Measurements from ENCODE around the gene GPR55.

Gene GPR55

DNA sequence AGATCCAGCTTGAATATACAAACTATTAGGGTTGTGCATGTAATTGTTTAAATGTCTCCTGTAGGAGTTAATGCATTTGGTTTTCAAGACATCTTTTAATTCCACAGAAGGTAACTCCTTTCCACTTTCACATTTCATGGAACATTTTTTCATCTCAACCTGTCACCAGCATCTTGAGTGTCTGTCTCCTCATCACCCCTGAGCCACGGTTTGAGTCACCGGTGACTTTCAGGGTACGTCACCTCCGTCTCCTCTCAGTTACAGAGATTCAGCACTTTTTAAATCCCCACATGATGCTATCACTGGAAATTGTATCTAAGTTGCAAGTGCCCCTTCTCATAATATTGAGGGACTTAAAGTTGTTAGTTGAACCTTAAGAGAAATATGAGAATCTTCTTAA is 25.3 kb downstream of the GPR55 start:
- DNase-seq, result no peak

GRCh38 chr2:230899287-230899686 is 25.8 kb downstream of the GPR55 start:
- DNase-seq, result no peak

DNA sequence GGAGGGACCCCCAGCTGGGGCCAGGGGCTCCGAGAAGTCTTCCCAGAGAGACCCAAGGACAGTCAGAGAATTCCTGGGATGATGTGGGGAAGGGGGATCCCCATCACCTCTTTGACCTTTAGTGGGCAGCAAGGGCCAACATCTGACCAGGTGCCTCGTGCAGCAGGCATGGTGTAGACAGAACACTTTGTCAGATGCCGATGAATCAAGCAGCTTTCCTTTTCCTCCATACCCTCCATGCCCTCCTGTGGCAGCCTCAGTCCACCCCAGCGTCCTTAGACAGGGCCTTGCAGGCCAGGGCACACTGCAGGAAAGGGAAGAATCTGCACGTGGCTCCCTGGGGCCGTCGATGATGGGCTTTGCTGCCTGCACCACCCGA is 26.3 kb downstream of the GPR55 start:
- DNase-seq, result no peak

DNA sequence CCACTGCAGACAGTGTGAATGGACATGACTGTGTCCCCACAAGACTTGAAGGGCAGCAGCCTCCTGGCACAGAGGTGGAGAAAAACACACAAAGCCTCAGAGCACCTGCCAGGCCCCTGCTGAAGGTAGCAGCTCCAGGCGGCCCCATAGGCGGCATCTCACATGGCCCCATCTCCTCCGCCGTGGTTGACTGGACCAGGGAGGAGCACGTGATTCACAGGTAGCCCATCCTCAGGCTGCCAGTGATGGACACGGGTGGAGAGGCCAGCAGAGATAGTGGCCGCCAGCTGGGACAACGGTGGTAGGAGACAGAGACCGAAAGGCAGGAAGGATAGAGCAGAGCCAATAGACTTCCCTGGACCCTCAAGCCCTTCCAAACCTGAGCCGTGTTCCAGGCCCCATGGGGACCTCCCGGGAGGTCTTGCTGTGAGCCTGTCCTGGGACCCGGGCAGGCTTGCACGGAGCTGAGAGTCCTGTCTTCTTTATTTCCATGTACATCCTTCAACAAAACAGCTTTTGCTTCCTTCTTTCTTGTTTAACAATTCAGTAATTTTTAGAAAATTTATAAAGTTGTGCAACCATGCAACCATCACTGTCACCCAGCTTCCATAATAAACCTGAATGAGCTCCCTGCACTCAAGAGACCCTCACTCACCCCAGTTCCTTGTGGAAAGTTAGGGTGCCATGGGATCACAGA is 26.9 kb downstream of the GPR55 start:
- DNase-seq, result peak; percentile 13

GRCh38 chr2:230896346-230897115 is 28.5 kb downstream of the GPR55 start:
- no peak for DNase-seq

DNA sequence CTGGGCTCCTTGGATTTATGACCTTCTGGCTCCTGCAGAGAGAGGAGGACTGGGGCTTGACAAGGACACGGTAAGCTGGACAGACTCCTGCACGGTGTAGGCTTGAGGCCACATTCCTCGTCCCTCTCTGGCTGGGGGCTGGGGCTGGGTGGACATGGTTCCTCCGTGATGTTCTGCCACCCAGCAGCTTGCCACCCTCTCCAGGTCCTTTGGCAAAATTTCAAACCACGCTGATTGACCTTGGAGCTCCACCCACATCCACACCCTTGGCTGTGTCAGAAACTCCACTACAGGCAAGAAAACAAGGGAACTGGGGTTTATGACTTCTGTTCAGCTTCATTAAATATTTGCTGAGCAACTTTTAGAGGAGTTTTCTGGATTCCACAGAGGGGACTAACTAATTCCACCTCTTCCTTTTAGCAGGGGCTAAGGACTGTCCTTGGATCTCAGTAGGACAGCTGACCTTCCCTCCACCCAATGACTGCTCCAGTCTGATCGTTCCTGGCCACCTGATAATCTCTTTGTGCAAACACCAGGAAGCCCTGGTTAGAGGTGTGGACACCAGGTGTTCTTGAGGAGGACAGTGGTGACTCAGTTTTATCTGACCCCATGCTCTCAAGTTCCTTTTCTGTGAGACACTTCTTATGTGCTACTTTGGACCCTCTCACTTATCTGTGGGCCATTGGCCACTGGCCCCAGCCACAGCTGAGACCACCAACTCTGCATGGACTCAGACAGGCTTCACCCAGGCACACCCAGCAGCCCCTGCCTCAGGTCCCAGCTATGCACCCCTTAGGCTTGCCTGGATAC is 29.3 kb downstream of the GPR55 start:
- DNase-seq, result no peak

- peak; percentile 88 for DNase-seq
These were observed 30.9 kb downstream of the GPR55 start for GRCh38 chr2:230893841-230894781.

- DNase-seq, result peak; percentile 76
These were observed 31.7 kb downstream of the GPR55 start for GRCh38 chr2:230893338-230893737.

- no peak for DNase-seq
These were observed 33.5 kb downstream of the GPR55 start for GRCh38 chr2:230891509-230891908.

DNA sequence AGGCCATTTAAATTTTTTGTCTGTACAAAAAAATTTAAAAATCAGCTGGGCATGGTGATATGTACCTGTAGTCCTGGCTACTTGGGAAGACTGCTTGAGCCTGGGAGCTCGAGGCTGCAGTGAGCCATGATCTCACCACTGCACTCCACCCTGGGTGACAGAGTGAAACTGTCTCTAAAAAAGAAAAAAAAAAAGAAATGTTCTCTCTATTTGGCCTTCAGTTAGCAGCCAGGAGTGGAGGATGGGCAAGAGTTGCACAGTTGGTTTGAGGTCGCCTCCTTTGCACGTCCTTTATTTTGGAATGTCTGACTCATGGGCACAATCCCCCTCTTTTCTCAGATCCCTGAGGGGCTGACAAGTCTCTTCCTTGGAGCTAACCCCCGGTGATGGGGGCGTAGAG is 34.0 kb downstream of the GPR55 start:
- peak; percentile 67 for DNase-seq

DNA sequence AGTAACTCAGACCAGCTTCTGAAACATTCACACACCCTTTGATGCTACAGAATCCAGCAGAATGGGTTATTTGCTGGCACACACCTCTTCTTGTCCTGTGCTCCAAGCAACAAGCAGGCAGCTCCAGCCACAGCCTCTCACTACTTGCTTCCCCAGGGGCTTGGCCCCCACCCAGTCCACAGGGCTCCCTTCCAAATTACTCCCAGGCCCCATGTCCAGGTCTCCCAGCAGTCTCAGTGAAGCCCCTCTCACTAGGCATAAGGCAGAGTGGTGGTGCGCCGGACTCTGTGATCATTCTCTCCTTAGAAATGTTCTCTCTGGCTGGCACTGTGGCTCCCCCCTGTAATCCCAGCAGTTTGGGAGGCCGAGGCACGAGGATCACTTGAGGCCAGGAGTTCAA is 34.4 kb downstream of the GPR55 start:
- no peak for DNase-seq

DNA sequence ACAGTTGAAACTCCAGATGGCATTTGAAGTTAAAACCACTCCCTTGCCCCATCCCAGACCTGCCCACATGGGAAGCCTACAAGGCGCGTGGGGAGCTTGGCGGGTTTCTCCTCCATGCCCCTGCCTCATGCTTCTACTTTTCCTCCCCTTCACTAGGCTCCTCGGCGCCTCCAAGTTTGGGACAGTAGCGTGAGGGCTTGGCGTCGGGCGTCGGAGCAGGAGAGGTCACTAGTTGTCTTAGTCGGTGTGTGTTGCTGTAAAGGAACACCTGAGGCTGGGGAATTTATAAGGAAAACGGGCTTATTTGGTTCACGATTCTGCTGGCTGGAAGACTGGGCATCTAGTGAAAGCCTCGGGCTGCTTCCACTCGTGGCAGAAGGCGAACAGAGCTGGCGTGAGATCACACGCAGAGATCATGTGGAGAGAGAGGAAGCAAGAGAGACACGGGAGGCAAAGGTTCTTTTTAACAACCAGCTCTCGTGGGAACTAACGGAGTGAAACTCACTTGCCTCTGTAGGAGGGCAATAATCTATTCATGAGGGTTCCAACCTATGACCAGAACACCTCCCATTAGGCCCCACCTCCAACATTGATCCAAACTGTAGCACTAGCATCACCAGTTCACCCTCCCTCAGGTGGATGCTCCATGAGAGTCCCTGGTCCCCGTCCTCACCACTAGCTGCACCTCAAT is 35.0 kb downstream of the GPR55 start:
- DNase-seq, result no peak

- DNase-seq, result no peak
These were observed 36.1 kb downstream of the GPR55 start for GRCh38 chr2:230888824-230889400.

DNA sequence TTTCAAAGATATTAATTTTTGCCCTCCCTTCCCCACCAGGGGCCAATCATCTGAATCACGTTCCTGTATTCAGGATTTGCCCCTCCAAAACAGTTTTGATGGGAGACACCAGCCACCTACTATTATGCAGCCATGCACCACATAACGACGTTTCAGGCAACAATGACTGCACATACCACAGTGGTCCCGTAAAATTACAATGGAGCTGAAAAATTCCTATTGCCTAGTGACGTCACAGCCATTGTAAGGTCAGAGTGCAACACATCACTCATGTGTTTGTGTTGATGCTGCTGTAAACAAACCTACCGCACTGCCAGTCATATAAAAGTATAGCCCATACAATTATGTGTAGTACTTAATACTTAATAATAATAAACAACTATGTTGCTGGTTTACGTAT is 37.7 kb downstream of the GPR55 start:
- no peak for DNase-seq

- no peak for DNase-seq
These were observed 38.4 kb downstream of the GPR55 start for GRCh38 chr2:230886671-230887071.

DNA sequence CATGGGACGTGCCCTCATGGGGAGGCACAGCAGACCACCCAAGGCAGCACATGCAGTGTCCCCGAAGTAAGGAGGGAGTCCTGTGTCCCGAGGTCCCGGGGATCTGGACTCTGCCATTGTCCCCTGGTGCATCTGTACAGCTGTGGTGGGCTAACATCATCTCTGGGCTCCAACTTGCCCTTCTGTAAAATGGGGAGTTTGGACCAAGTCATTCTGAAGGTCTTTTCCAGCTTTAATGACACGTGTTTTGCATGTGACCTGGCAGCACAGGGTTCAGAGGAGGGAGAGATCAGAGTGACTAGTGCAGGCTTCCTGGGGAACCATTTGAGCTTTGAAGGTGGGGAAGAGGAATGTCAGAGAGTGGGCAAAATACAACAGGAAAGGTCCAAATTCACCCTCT is 38.8 kb downstream of the GPR55 start:
- DNase-seq, result no peak

GRCh38 chr2:230885463-230886130 is 39.4 kb downstream of the GPR55 start:
- peak; percentile 90 for DNase-seq

DNA sequence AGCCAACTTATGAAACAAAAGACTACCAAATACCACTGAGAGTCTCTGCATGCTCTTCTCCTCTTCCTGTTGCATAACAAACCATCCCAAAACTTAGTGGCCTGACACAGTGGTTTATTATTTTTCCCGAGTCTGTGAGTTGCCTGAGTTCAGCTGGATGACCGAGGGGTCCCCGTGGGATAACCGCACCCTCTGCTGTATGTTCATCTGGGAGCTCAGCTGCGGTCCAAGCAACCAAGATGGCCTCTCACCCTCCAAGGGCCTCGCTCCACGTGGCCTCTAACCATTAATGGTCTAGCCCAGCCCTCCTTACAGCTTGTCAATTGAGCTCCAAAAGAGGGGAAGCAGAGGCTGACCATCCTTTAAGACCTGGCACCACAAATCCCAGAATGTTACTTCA is 43.2 kb downstream of the GPR55 start:
- no peak for DNase-seq

- no peak for DNase-seq
These were observed 45.2 kb downstream of the GPR55 start for GRCh38 chr2:230879891-230880290.

DNA sequence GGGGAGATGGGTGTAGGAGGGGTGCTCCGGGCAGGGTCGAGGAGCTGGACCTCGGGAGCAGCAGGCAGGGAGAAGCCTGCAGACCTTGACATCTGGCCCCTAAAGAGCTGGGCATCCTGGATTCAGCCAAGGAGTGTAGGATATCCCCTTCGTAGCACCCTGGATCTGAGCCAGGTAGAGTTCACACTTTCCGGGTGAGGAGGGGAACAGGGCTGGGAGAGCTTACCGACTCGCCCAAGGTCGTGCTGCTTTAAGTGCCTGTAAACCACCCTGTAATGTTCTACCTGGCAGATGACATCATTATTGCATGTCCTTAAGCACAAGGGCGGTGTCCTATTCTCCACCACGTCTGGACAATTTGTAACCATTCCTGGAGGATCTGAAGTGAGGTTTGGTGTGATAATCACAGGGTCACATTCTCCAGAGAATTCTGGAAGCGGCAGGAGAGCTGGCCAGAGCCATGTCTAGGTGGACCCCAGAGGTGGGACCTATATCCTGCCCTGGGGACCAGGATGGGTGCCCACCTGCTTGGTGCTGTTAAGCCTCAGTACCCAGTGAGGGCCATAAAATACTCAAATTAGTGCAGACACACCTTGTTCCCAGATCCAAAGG is 45.7 kb downstream of the GPR55 start:
- no peak for DNase-seq
